ENCODE measurements around the gene PCSK2.

PCSK2 gene

DNA sequence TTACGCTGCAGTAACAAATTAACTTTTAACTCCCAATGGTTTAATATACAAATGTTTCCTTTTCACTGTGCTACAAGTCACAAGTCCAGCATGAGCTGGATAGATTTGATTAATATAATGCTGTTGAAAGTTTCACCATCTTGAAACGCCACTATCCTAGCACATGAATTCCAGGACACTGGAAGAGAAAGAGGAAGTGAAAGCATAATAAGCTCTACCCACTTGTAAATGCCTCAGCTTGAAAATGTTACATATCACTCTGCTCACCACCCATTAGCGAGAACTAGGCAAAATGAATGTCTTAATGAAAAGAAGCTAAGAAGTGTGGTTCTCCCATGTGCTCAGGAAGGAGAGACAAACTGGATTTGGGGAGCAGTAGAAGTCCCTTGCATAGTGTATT, 46.9 kb downstream of the PCSK2 start:
- Histone ChIP-seq H3K9ac (ENCODE audit: low read length) (no peak overlapping the region), H3K36me3 (ENCODE audit: insufficient read depth, low read length) (no peaks in the 10 kb centered on the region), H3K27me3 (ENCODE audit: control insufficient read depth in 1 of 2, insufficient read depth in 2 of 2, low read length in 2 of 2) (no peaks in the 10 kb centered on the region)

DNA sequence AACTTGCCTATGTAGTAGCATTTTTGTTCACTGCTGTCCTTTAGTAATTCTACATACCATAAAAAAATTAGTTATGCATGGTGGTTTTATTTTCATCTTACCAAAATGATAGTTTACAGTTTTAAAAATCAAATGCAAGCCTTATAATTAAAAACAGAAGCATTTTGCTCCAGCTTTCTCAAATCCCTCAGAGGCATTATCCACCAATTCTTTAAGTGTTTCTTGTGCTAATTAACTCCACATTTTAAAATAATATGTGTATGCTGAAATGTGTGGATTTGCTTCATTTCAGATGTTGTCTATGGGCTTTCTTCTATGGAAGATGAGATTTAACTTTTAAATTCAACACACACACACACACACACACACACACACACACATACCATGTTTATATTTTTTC, 49.3 kb downstream of the PCSK2 start:
- Histone ChIP-seq H3K27me3 (ENCODE audit: control insufficient read depth in 1 of 2, insufficient read depth in 2 of 2, low read length in 2 of 2) (no peaks in the 10 kb centered on the region), H3K4me1 (ENCODE audit: insufficient read depth, low read length) (no peaks in the 10 kb centered on the region), H3K36me3 (ENCODE audit: insufficient read depth, low read length) (no peaks in the 10 kb centered on the region), H3K9ac (ENCODE audit: low read length) (no peak overlapping the region), H3K27ac (ENCODE audit: low read depth, low read length) (no peak overlapping the region), H3K9me3 (ENCODE audit: low read length) (no peaks in the 10 kb centered on the region), H3K4me3 (ENCODE audit: low read depth in 1 of 2, low read length in 2 of 2) (no peak overlapping the region)

More for the DNA sequence above, 46.9 kb downstream of the PCSK2 start:
- no peak overlapping the region for H3K4me3 ChIP-seq (ENCODE audit: low read depth in 1 of 2, low read length in 2 of 2)
- H3K4me1 ChIP-seq (ENCODE audit: insufficient read depth, low read length): no peaks in the 10 kb centered on the region
- no peak overlapping the region for H3K27ac ChIP-seq (ENCODE audit: low read depth, low read length)
- H3K9me3 ChIP-seq (ENCODE audit: low read length): no peaks in the 10 kb centered on the region

DNA sequence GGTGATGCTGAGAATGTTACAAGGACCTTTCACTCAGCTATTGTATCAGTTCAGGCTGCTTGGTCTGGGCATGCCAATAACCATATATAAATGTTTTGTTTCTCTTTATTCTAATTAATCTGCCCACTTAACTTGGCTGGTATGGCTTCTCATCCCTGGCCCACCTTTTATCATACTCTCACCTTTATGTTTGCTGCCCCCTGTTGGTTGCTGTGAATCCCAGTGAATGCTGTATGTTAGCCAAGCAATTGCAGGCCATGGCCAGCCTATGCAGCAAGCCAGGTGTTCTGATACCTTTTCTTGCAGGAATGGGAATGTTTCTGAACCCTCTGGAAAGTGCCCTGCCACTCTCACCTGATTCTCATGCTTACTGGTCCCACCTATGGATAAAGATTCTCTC, 54.6 kb downstream of the PCSK2 start:
- Histone ChIP-seq H3K27me3 (ENCODE audit: control insufficient read depth in 1 of 2, insufficient read depth in 2 of 2, low read length in 2 of 2) (no peaks in the 10 kb centered on the region), H3K9me3 (ENCODE audit: low read length) (no peaks in the 10 kb centered on the region), H3K9ac (ENCODE audit: low read length) (no peak overlapping the region)

DNA sequence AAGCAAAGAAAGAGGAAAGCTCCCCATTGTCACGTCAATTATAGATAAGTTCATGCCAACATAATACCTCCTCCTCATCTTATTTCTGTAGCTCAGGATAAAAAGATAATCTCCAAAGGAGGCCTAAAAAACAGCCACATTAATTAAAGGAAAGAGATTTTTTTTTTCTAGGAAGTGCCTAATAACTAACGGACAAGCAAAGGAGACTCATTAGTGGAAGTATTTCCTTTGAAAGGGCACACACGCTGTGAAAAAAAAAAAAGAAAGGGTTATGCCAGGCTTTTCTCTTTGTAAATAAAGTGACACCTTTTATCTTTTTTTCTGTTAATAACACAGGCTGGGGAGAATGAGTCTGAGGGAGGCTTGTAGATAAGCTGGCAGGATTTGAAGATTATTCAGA, 55.7 kb downstream of the PCSK2 start:
- H3K27me3 ChIP-seq (ENCODE audit: control insufficient read depth in 1 of 2, insufficient read depth in 2 of 2, low read length in 2 of 2): no peaks in the 10 kb centered on the region
- H3K4me1 ChIP-seq (ENCODE audit: insufficient read depth, low read length): no peaks in the 10 kb centered on the region
- H3K9ac ChIP-seq (ENCODE audit: low read length): no peak overlapping the region
- no peak overlapping the region for H3K4me3 ChIP-seq (ENCODE audit: low read depth in 1 of 2, low read length in 2 of 2)
- no peak overlapping the region for H3K27ac ChIP-seq (ENCODE audit: low read depth, low read length)
- H3K9me3 ChIP-seq (ENCODE audit: low read length): no peaks in the 10 kb centered on the region
- no peaks in the 10 kb centered on the region for H3K36me3 ChIP-seq (ENCODE audit: insufficient read depth, low read length)

More for the DNA sequence above, 54.6 kb downstream of the PCSK2 start:
- no peaks in the 10 kb centered on the region for H3K4me1 ChIP-seq (ENCODE audit: insufficient read depth, low read length)
- H3K27ac ChIP-seq (ENCODE audit: low read depth, low read length): no peak overlapping the region
- no peaks in the 10 kb centered on the region for H3K36me3 ChIP-seq (ENCODE audit: insufficient read depth, low read length)
- no peak overlapping the region for H3K4me3 ChIP-seq (ENCODE audit: low read depth in 1 of 2, low read length in 2 of 2)

DNA sequence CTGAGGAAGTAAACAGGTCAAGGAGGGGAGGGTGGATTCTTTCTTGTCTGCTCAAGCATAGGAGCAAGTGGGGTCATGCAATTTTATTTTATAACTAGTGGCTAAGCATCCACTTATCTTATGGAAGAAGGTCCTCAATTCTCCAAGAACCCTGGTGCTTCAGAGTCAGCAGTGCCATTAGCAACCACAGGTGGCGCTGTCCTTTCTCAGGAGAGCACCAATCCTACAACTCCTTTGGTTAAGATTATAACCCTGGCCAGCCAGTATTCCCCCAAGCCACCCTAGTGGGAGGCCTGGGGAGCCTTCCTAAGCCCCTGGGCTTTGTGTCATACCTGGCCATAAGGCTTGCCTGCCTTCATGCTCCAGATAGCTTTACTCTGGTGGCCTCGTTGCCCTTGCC, 60.7 kb downstream of the PCSK2 start:
- Histone ChIP-seq H3K27me3 (ENCODE audit: control insufficient read depth in 1 of 2, insufficient read depth in 2 of 2, low read length in 2 of 2) (no peaks in the 10 kb centered on the region), H3K36me3 (ENCODE audit: insufficient read depth, low read length) (no peaks in the 10 kb centered on the region), H3K4me1 (ENCODE audit: insufficient read depth, low read length) (no peaks in the 10 kb centered on the region), H3K27ac (ENCODE audit: low read depth, low read length) (no peak overlapping the region), H3K4me3 (ENCODE audit: low read depth in 1 of 2, low read length in 2 of 2) (no peak overlapping the region), H3K9ac (ENCODE audit: low read length) (no peak overlapping the region), H3K9me3 (ENCODE audit: low read length) (no peaks in the 10 kb centered on the region)

DNA sequence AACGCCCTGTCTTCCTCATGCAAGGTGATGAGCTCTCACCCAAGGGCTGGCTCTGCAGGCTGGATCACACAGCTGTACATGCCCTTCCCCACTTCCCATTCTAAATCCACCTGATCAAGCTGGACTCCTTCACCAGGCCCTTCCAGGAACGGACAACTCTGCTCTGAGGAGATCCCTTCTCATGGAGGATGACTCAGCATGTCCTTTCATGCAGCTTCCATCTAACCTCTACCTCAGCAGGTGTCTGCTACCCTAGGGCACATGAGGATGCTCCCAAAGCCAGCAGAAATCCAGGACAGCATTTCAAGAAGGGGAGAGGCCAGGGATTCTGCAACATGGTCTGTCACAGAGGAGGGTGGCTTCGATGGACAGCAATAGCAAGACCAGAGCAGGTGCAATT, 61.2 kb downstream of the PCSK2 start:
- Histone ChIP-seq H3K9ac (ENCODE audit: low read length) (no peak overlapping the region), H3K4me1 (ENCODE audit: insufficient read depth, low read length) (no peaks in the 10 kb centered on the region), H3K36me3 (ENCODE audit: insufficient read depth, low read length) (no peaks in the 10 kb centered on the region), H3K27ac (ENCODE audit: low read depth, low read length) (no peak overlapping the region), H3K9me3 (ENCODE audit: low read length) (no peaks in the 10 kb centered on the region), H3K4me3 (ENCODE audit: low read depth in 1 of 2, low read length in 2 of 2) (no peak overlapping the region), H3K27me3 (ENCODE audit: control insufficient read depth in 1 of 2, insufficient read depth in 2 of 2, low read length in 2 of 2) (no peaks in the 10 kb centered on the region)

DNA sequence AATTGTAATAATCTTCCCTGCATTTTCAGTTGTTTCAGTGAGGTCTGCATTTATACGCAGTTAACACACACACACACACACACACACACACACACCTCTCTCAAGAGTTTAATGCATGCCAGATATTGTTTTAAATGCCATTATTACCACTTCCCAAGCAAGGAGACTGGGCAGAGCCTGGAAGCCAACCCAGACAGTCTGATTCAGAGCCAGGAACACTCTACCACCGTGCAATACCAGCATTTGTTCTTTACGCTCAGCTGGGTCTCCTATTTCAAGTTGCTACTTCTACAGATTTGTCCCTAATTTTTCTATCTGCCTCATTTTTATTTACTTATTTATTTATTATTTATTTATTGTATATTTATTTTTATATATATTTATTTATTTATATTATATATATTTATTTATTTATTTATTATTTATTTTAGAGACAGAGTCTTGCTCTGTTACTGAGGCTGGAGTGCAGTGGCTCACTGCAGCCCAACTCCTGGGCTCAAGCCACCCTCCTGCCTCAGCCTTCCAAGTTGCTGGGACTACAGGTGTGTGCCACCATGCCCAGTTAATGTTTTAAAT, 68.4 kb downstream of the PCSK2 start:
- Histone ChIP-seq H3K36me3 (ENCODE audit: insufficient read depth, low read length) (no peaks in the 10 kb centered on the region), H3K27ac (ENCODE audit: low read depth, low read length) (no peak overlapping the region), H3K4me1 (ENCODE audit: insufficient read depth, low read length) (no peaks in the 10 kb centered on the region), H3K4me3 (ENCODE audit: low read depth in 1 of 2, low read length in 2 of 2) (no peak overlapping the region), H3K9ac (ENCODE audit: low read length) (no peak overlapping the region), H3K27me3 (ENCODE audit: control insufficient read depth in 1 of 2, insufficient read depth in 2 of 2, low read length in 2 of 2) (no peaks in the 10 kb centered on the region), H3K9me3 (ENCODE audit: low read length) (no peaks in the 10 kb centered on the region)

DNA sequence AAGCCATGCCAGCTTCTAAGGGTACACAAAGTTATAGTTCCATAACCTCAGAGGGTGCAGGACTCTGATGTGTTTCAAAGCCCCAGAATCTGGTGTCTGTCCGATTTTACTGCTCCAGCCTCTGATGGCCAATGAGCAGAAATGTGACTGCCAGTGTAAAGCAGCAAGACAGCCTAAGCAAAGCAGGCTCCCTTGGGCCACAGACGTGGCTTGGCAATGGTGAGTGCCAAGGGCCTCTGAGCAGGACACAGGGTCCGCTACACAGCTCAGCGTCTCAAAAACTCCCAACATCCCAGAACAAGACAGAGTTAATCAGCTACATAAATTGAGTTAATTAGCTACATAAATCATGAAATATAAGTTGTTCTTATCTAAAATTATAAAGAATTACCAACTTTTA, 69.2 kb downstream of the PCSK2 start:
- no peak overlapping the region for H3K4me3 ChIP-seq (ENCODE audit: low read depth in 1 of 2, low read length in 2 of 2)
- no peaks in the 10 kb centered on the region for H3K4me1 ChIP-seq (ENCODE audit: insufficient read depth, low read length)
- H3K9ac ChIP-seq (ENCODE audit: low read length): no peak overlapping the region
- no peaks in the 10 kb centered on the region for H3K27me3 ChIP-seq (ENCODE audit: control insufficient read depth in 1 of 2, insufficient read depth in 2 of 2, low read length in 2 of 2)
- no peak overlapping the region for H3K27ac ChIP-seq (ENCODE audit: low read depth, low read length)
- no peaks in the 10 kb centered on the region for H3K9me3 ChIP-seq (ENCODE audit: low read length)
- no peaks in the 10 kb centered on the region for H3K36me3 ChIP-seq (ENCODE audit: insufficient read depth, low read length)

DNA sequence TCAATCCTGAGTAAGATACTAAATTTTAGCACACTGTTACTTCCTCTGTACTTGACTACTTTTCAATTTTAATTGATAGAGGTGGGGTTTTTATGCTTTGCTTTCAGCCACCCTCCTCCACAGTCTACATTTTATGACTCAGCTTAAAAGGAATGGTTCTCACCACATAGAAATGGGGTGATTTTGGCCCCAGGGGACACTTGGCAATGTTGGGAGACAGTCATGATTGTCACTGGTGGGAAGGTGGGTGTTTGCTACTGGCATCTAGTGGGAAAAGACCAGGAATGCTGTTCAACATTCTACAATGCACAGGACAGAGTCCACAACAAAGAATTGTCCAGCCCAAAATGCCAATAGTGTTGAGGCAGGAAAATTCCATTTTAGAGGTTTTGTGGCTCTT, 71.3 kb downstream of the PCSK2 start:
- H3K36me3 ChIP-seq (ENCODE audit: insufficient read depth, low read length): no peaks in the 10 kb centered on the region
- no peak overlapping the region for H3K9ac ChIP-seq (ENCODE audit: low read length)
- no peak overlapping the region for H3K4me3 ChIP-seq (ENCODE audit: low read depth in 1 of 2, low read length in 2 of 2)

DNA sequence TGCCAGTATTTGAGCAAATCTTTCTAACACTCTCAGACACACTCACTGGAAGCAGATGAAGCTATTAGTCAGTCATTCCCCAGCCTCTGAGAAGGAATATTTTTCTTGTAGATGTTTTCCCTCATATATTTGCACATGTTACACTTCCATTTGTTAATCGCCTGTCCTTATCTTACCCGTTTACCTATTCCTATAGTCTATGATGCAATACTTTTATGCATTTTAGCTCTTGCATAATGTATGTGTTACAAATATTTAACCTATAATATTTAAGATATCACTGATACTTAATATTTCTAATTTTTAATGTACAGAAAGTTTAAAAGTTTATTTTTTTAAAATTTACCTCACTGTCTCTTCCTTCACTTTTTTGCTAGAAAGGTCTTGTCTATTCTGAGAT, 71.9 kb downstream of the PCSK2 start:
- H3K4me3 ChIP-seq (ENCODE audit: low read depth in 1 of 2, low read length in 2 of 2): no peak overlapping the region
- H3K27me3 ChIP-seq (ENCODE audit: control insufficient read depth in 1 of 2, insufficient read depth in 2 of 2, low read length in 2 of 2): no peaks in the 10 kb centered on the region
- no peaks in the 10 kb centered on the region for H3K36me3 ChIP-seq (ENCODE audit: insufficient read depth, low read length)
- H3K9me3 ChIP-seq (ENCODE audit: low read length): no peaks in the 10 kb centered on the region
- no peak overlapping the region for H3K9ac ChIP-seq (ENCODE audit: low read length)
- H3K27ac ChIP-seq (ENCODE audit: low read depth, low read length): no peak overlapping the region
- H3K4me1 ChIP-seq (ENCODE audit: insufficient read depth, low read length): no peaks in the 10 kb centered on the region

More for the DNA sequence above, 71.3 kb downstream of the PCSK2 start:
- Histone ChIP-seq H3K27me3 (ENCODE audit: control insufficient read depth in 1 of 2, insufficient read depth in 2 of 2, low read length in 2 of 2) (no peaks in the 10 kb centered on the region), H3K27ac (ENCODE audit: low read depth, low read length) (no peak overlapping the region), H3K9me3 (ENCODE audit: low read length) (no peaks in the 10 kb centered on the region), H3K4me1 (ENCODE audit: insufficient read depth, low read length) (no peaks in the 10 kb centered on the region)

DNA sequence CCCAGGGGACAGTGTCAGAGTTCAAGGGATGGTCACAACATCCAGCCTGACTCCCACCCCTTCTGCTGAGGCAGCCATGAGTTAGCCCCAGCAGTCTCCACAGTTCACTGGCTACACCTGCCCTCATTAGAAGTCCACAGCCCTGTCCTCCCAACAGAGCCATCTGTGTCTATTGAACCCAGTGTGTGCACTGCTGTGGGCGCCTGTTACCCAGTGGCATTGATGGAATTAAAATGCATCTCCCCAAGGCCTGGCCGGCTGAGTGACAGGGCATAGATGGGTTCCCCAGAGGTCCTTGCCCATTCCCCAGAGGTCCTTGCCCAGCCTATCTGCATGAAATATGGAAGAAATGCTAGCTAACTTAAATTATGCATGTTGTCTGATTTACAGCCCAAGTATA, 73.3 kb downstream of the PCSK2 start:
- Histone ChIP-seq H3K4me1 (ENCODE audit: insufficient read depth, low read length) (no peaks in the 10 kb centered on the region), H3K27ac (ENCODE audit: low read depth, low read length) (no peak overlapping the region), H3K27me3 (ENCODE audit: control insufficient read depth in 1 of 2, insufficient read depth in 2 of 2, low read length in 2 of 2) (no peaks in the 10 kb centered on the region), H3K4me3 (ENCODE audit: low read depth in 1 of 2, low read length in 2 of 2) (no peak overlapping the region), H3K9me3 (ENCODE audit: low read length) (no peaks in the 10 kb centered on the region), H3K9ac (ENCODE audit: low read length) (no peak overlapping the region), H3K36me3 (ENCODE audit: insufficient read depth, low read length) (no peaks in the 10 kb centered on the region)

DNA sequence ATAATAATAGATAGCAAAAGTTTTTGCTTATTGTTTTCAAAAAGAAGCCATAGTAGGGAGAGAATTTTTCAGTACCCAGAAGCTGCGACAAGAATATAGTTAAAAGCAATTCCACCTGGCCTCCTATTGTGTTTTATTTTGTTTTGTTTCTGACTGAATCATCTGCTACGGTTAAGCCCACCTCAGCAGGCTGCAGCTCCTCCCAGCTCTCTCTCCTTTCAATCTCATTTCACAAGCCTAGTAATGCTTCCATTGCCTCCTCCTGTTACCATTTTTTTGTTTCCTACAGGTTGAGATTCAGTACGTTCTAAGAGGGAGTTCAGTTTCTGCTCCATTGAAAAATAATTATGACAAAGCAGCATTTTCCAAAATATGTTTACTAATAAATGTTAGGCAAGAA, 77.9 kb downstream of the PCSK2 start:
- H3K9me3 ChIP-seq (ENCODE audit: low read length): no peaks in the 10 kb centered on the region
- no peak overlapping the region for H3K4me3 ChIP-seq (ENCODE audit: low read depth in 1 of 2, low read length in 2 of 2)
- H3K4me1 ChIP-seq (ENCODE audit: insufficient read depth, low read length): no peaks in the 10 kb centered on the region
- no peak overlapping the region for H3K27ac ChIP-seq (ENCODE audit: low read depth, low read length)
- no peaks in the 10 kb centered on the region for H3K27me3 ChIP-seq (ENCODE audit: control insufficient read depth in 1 of 2, insufficient read depth in 2 of 2, low read length in 2 of 2)
- H3K9ac ChIP-seq (ENCODE audit: low read length): no peak overlapping the region
- H3K36me3 ChIP-seq (ENCODE audit: insufficient read depth, low read length): no peaks in the 10 kb centered on the region

Data from muscle layer of colon (tissue), 2 donors.